Sigmoid colon (tissue), 4 donors: ENCODE results near the gene HS6ST2.

Source experiments
- CTCF ChIP-seq, 4 experiments: fragments of 450-650 bp in 3 of 4; fragments of 200-600 bp in 1 of 4; IDR thresholded peaks; one replicate each; pipeline ENCODE4 v1.5.1; 2016 to 2019; ENCODE audit warnings: antibody characterized with exemption in 4 of 4, mild to moderate bottlenecking in 3 of 4, moderate library complexity in 2 of 4
- POLR2AphosphoS5 ChIP-seq, 4 donors: sonication (generic); formaldehyde crosslinking; IDR thresholded peaks; one replicate each; pipeline ENCODE4 v1.6.1; 2017; ENCODE audit warnings: antibody characterized with exemption in 4 of 4

- TF ChIP-seq CTCF (IDR thresholded peaks at IDR 0.05) = no peak
- no peak for TF ChIP-seq POLR2AphosphoS5 (IDR thresholded peaks at IDR 0.05)
Measured at GRCh38 chrX:132758759-132759158, 199.7 kb downstream of the HS6ST2 start.
